ENCODE measurements around the gene NBL1.

The NBL1 gene

GRCh38 chr1:19706136-19706535, 62.0 kb downstream of the NBL1 start:
- no peak for DNase-seq
